Loucy (cell line): ENCODE measurements around the gene TLE3.

ENCODE experiments used
- H2AFZ ChIP-seq: fragments of 200-600 bp; sonication (generic); 2 replicates; pipeline ENCODE4 v1.6.0; 2016; ENCODE audit warnings: antibody characterized with exemption, mild to moderate bottlenecking, low read length, moderate library complexity
- H3F3A ChIP-seq: fragments of 200-600 bp; 2 replicates; pipeline ENCODE4 v1.6.0; 2016; ENCODE audit warnings: antibody characterized with exemption, low read depth, mild to moderate bottlenecking
- H3K27me3 ChIP-seq: fragments of 200-600 bp; sonication (generic); 2 replicates; pipeline ENCODE4 v1.6.1; 2014; ENCODE audit warnings: low read length, mild to moderate bottlenecking; ENCODE audit not compliant: insufficient read depth, poor library complexity, severe bottlenecking
- H3K36me3 ChIP-seq: fragments of 200-600 bp; sonication (generic); 2 replicates; pipeline ENCODE4 v1.6.1; 2016; ENCODE audit warnings: low read length; ENCODE audit not compliant: insufficient read depth
- H3K4me1 ChIP-seq: fragments of 200-600 bp; sonication (generic); 2 replicates; pipeline ENCODE4 v1.5.1; 2014; ENCODE audit warnings: low read length, mild to moderate bottlenecking; ENCODE audit not compliant: insufficient read depth, poor library complexity, severe bottlenecking
- H3K4me2 ChIP-seq: fragments of 200-600 bp; sonication (generic); 2 replicates; pipeline ENCODE4 v1.6.0; 2014; ENCODE audit warnings: antibody characterized with exemption, low read length, low read depth, mild to moderate bottlenecking; ENCODE audit not compliant: poor library complexity, severe bottlenecking
- H3K4me3 ChIP-seq: fragments of 200-600 bp; sonication (generic); 2 replicates; pipeline ENCODE4 v1.5.1; 2014; ENCODE audit warnings: low read length, mild to moderate bottlenecking, mixed read lengths; ENCODE audit not compliant: poor library complexity, severe bottlenecking
- H3K79me2 ChIP-seq: fragments of 200-600 bp; sonication (generic); 2 replicates; pipeline ENCODE4 v1.6.1; 2014; ENCODE audit warnings: low read length; ENCODE audit not compliant: insufficient read depth
- H3K9ac ChIP-seq: fragments of 200-600 bp; sonication (generic); 2 replicates; pipeline ENCODE4 v1.6.0; 2014; ENCODE audit warnings: mild to moderate bottlenecking, low read depth, low read length, moderate library complexity; ENCODE audit not compliant: poor library complexity, severe bottlenecking
- H3K9me2 ChIP-seq: fragments of 200-600 bp; sonication (generic); replicated peaks from 2 replicates; pipeline ENCODE4 v1.6.1; 2016; ENCODE audit warnings: low read depth, low read length, mixed read lengths
- H3K9me3 ChIP-seq: fragments of 200-600 bp; sonication (generic); 2 replicates; pipeline ENCODE4 v1.6.1; 2014; ENCODE audit warnings: mild to moderate bottlenecking, antibody characterized with exemption, low read length, low read depth; ENCODE audit not compliant: insufficient read depth
- H4K20me1 ChIP-seq: fragments of 200-600 bp; sonication (generic); 2 replicates; pipeline ENCODE4 v1.6.0; 2014; ENCODE audit warnings: antibody characterized with exemption, low read length, mild to moderate bottlenecking; ENCODE audit not compliant: insufficient read depth, poor library complexity, severe bottlenecking
- CTCF ChIP-seq: fragments of 200-600 bp; sonication (generic); conservative IDR thresholded peaks from 2 replicates; pipeline ENCODE4 v1.5.1; 2014; ENCODE audit warnings: mild to moderate bottlenecking, antibody characterized with exemption, low read length
- EZH2phosphoT487 ChIP-seq: fragments of 200-600 bp; IDR thresholded peaks from 2 replicates; pipeline ENCODE4 v1.6.1; 2018; ENCODE audit warnings: antibody characterized with exemption, mild to moderate bottlenecking, moderate library complexity, borderline replicate concordance

The TLE3 gene

GRCh38 chr15:70056091-70056680, 41.5 kb downstream of the TLE3 start:
- no peak overlapping the region for H3K4me3 ChIP-seq
- H2AFZ ChIP-seq: no peak overlapping the region
- TF ChIP-seq EZH2phosphoT487: no peak
- no peak for TF ChIP-seq CTCF
- no peak overlapping the region for H3K9ac ChIP-seq
- H3K36me3 ChIP-seq: peaks cover 98% of the 10 kb centered on the region
- H3K4me1 ChIP-seq: no peaks in the 10 kb centered on the region
- no peaks in the 10 kb centered on the region for H3K79me2 ChIP-seq
- no peaks in the 10 kb centered on the region for H4K20me1 ChIP-seq
- H3K9me3 ChIP-seq: no peaks in the 10 kb centered on the region
- H3F3A ChIP-seq: no peaks in the 10 kb centered on the region
- no peaks in the 10 kb centered on the region for H3K9me2 ChIP-seq
- no peaks in the 10 kb centered on the region for H3K27me3 ChIP-seq
- H3K4me2 ChIP-seq: no peak overlapping the region

GRCh38 chr15:70055601-70056051, 42.1 kb downstream of the TLE3 start:
- H2AFZ ChIP-seq: no peak overlapping the region
- no peak overlapping the region for H3K4me3 ChIP-seq
- H3K9me2 ChIP-seq: no peaks in the 10 kb centered on the region
- TF ChIP-seq EZH2phosphoT487 (no peak), CTCF (no peak)
- H3K9me3 ChIP-seq: no peaks in the 10 kb centered on the region
- H3K36me3 ChIP-seq: peaks cover 98% of the 10 kb centered on the region
- no peaks in the 10 kb centered on the region for H3K79me2 ChIP-seq
- H3F3A ChIP-seq: no peaks in the 10 kb centered on the region
- H4K20me1 ChIP-seq: no peaks in the 10 kb centered on the region
- H3K9ac ChIP-seq: no peak overlapping the region
- H3K27me3 ChIP-seq: no peaks in the 10 kb centered on the region
- no peak overlapping the region for H3K4me2 ChIP-seq
- H3K4me1 ChIP-seq: no peaks in the 10 kb centered on the region

GRCh38 chr15:70054884-70055387, 42.8 kb downstream of the TLE3 start:
- TF ChIP-seq EZH2phosphoT487: no peak
- TF ChIP-seq CTCF: no peak
- H3K27me3 ChIP-seq: no peaks in the 10 kb centered on the region
- H3K9me2 ChIP-seq: no peaks in the 10 kb centered on the region
- H3K4me1 ChIP-seq: no peaks in the 10 kb centered on the region
- peaks cover 98% of the 10 kb centered on the region for H3K36me3 ChIP-seq
- no peaks in the 10 kb centered on the region for H3F3A ChIP-seq
- H3K4me3 ChIP-seq: no peak overlapping the region
- H3K79me2 ChIP-seq: no peaks in the 10 kb centered on the region
- H3K4me2 ChIP-seq: no peak overlapping the region
- no peaks in the 10 kb centered on the region for H3K9me3 ChIP-seq
- H2AFZ ChIP-seq: no peak overlapping the region
- no peak overlapping the region for H3K9ac ChIP-seq
- no peaks in the 10 kb centered on the region for H4K20me1 ChIP-seq
